Sigmoid colon (tissue), 4 donors: Measurements from ENCODE around the gene CARTPT.

Experiments used
- CTCF ChIP-seq, 4 experiments: fragments of 450-650 bp in 3 of 4; fragments of 200-600 bp in 1 of 4; IDR thresholded peaks; one replicate each; pipeline ENCODE4 v1.5.1; 2016 to 2019; ENCODE audit warnings: antibody characterized with exemption in 4 of 4, mild to moderate bottlenecking in 3 of 4, moderate library complexity in 2 of 4
- EP300 ChIP-seq, 4 donors: sonication (generic); formaldehyde crosslinking; IDR thresholded peaks; one replicate each; pipeline ENCODE4 v1.6.1; 2017; ENCODE audit warnings: antibody characterized with exemption in 4 of 4
- POLR2A ChIP-seq, 2 donors: fragments of 450-650 bp; IDR thresholded peaks; one replicate each; pipeline ENCODE4 v1.6.1; 2016; ENCODE audit warnings: antibody characterized with exemption in 2 of 2, mild to moderate bottlenecking in 2 of 2, moderate library complexity in 2 of 2

GRCh38 chr5:71714911-71715310 lies 4.2 kb upstream of the CARTPT start:
- no peak for TF ChIP-seq CTCF (IDR thresholded peaks at IDR 0.05)
- no peak for TF ChIP-seq POLR2A (IDR thresholded peaks at IDR 0.05)
- TF ChIP-seq EP300 (IDR thresholded peaks at IDR 0.05) = no peak
